Inferior parietal cortex (tissue), 1 donor: ENCODE measurements around the gene SCFD2.
"Not testable (repeated sequence)": the region's sequence is repeated elsewhere in the genome, so short reads cannot be mapped to it uniquely, and the experiment has no call there.

ENCODE experiments used
- DNase-seq: peaks from one replicate; pipeline ENCODE4 v3.0.0-alpha.2; 2016; ENCODE audit errors: extremely low spot score

The SCFD2 gene

GRCh38 chr4:53365486-53366300 lies at the start of gene SCFD2:
Gene SCFD2, minus strand, starts transcription at chr4:53366061.
- peak; percentile 100 for DNase-seq

- DNase-seq, result not testable (repeated sequence)
These were observed 43.6 kb upstream of the SCFD2 start for GRCh38 chr4:53409479-53409878.

- DNase-seq, result no peak
These were observed 14.4 kb upstream of the SCFD2 start for GRCh38 chr4:53380221-53380620.

GRCh38 chr4:53378171-53378482 lies 12.3 kb upstream of the SCFD2 start:
- no peak for DNase-seq

GRCh38 chr4:53377319-53378170 lies 11.7 kb upstream of the SCFD2 start, which contains the start of gene FIP1L1:
Gene FIP1L1, plus strand, starts transcription at chr4:53377641. Its CDS starts 198 bp downstream, at chr4:53377839.
- peak; percentile 93 for DNase-seq

GRCh38 chr4:53376900-53377299 lies 11.0 kb upstream of the SCFD2 start:
- DNase-seq, result peak; percentile 35

GRCh38 chr4:53374777-53375258 lies 9.0 kb upstream of the SCFD2 start:
- DNase-seq, result no peak

GRCh38 chr4:53371843-53372521 lies 6.1 kb upstream of the SCFD2 start:
- no peak for DNase-seq

GRCh38 chr4:53371049-53371448 lies 5.2 kb upstream of the SCFD2 start:
- DNase-seq, result no peak

- no peak for DNase-seq
These were observed 1.9 kb upstream of the SCFD2 start for GRCh38 chr4:53367721-53368120.

GRCh38 chr4:53366301-53366716 lies 448 bp upstream of the SCFD2 start:
- DNase-seq, result no peak

GRCh38 chr4:53365121-53365485 lies 758 bp downstream of the SCFD2 start:
- no peak for DNase-seq

GRCh38 chr4:53364624-53365023 lies 1.2 kb downstream of the SCFD2 start:
- no peak for DNase-seq

- DNase-seq, result no peak
These were observed 3.8 kb downstream of the SCFD2 start for GRCh38 chr4:53362093-53362492.

GRCh38 chr4:53361451-53361850 lies 4.4 kb downstream of the SCFD2 start:
- no peak for DNase-seq

GRCh38 chr4:53355930-53356521 lies 9.8 kb downstream of the SCFD2 start:
- DNase-seq, result no peak

- DNase-seq, result no peak
These were observed 11.7 kb downstream of the SCFD2 start for GRCh38 chr4:53354012-53354722.

- DNase-seq, result no peak
These were observed 16.8 kb downstream of the SCFD2 start for GRCh38 chr4:53349091-53349491.

GRCh38 chr4:53348046-53348445 lies 17.8 kb downstream of the SCFD2 start:
- DNase-seq, result no peak

GRCh38 chr4:53346920-53347852 lies 18.7 kb downstream of the SCFD2 start:
- no peak for DNase-seq
